Neural cell (in vitro differentiated cells): ENCODE results near the gene C1QTNF3. TPM values are rescaled to one million over a fixed set of nuclear protein-coding genes. Genes with fewer than 3 reads are reported as not detected.

Experiments used
- H2AFZ ChIP-seq: fragments of 200-600, 300-800 bp; sonication (generic), shearing (Covaris generic); 2 replicates; pipeline ENCODE4 v1.6.0; 2014; ENCODE audit warnings: low read depth, mild to moderate bottlenecking, antibody characterized with exemption, low read length, moderate library complexity
- H3F3A ChIP-seq: fragments of 200-600 bp; shearing (Covaris generic); 2 replicates; pipeline ENCODE4 v1.6.1; 2016; ENCODE audit warnings: mild to moderate bottlenecking, moderate library complexity, mixed read lengths, antibody characterized with exemption, low read length; ENCODE audit not compliant: insufficient read depth, poor library complexity, severe bottlenecking
- H3K27ac ChIP-seq: fragments of 200-600, 300-800 bp; sonication (generic), shearing (Covaris generic); 2 replicates; pipeline ENCODE4 v1.5.1; 2014; ENCODE audit warnings: mild to moderate bottlenecking, low read length, moderate library complexity
- H3K27me3 ChIP-seq: fragments of 300-800, 200-600 bp; sonication (generic), shearing (Covaris generic); 2 replicates; pipeline ENCODE4 v1.6.0; 2014; ENCODE audit warnings: mild to moderate bottlenecking, low read depth, low read length, moderate library complexity; ENCODE audit not compliant: insufficient read depth
- H3K36me3 ChIP-seq: fragments of 300-800, 200-600 bp; sonication (generic), shearing (Covaris generic); 2 replicates; pipeline ENCODE4 v1.5.1; 2014; ENCODE audit warnings: mild to moderate bottlenecking, antibody characterized with exemption, low read length, moderate library complexity; ENCODE audit not compliant: insufficient read depth
- H3K4me2 ChIP-seq: fragments of 300-800, 200-600 bp; sonication (generic), shearing (Covaris generic); 2 replicates; pipeline ENCODE4 v1.6.0; 2014; ENCODE audit warnings: mild to moderate bottlenecking, low read length
- H3K4me3 ChIP-seq: fragments of 300-800, 200-600 bp; sonication (generic), shearing (Covaris generic); 2 replicates; pipeline ENCODE4 v1.5.1; 2014; ENCODE audit warnings: mild to moderate bottlenecking, low read length, moderate library complexity
- H3K79me2 ChIP-seq: fragments of 200-600 bp; shearing (Covaris generic); replicated peaks from 2 replicates; pipeline ENCODE4 v1.6.0; 2014; ENCODE audit warnings: mild to moderate bottlenecking, low read length, moderate library complexity; ENCODE audit not compliant: insufficient read depth
- H3K9ac ChIP-seq: fragments of 300-800, 200-600 bp; sonication (generic), shearing (Covaris generic); 2 replicates; pipeline ENCODE4 v1.6.1; 2016; ENCODE audit warnings: mild to moderate bottlenecking, low read length, mixed read lengths
- H3K9me2 ChIP-seq: fragments of 200-600 bp; shearing (Covaris generic); 2 replicates; pipeline ENCODE4 v1.6.1; 2016; ENCODE audit warnings: mild to moderate bottlenecking, low read length, mixed read lengths; ENCODE audit not compliant: insufficient read depth
- H3K9me3 ChIP-seq: fragments of 200-600, 300-800 bp; sonication (generic), shearing (Covaris generic); 2 replicates; pipeline ENCODE4 v1.6.1; 2016; ENCODE audit warnings: mild to moderate bottlenecking, mixed run types, low read length, moderate library complexity, mixed read lengths
- H4K20me1 ChIP-seq: fragments of 200-600 bp; shearing (Covaris generic); 2 replicates; pipeline ENCODE4 v1.6.1; 2016; ENCODE audit warnings: mild to moderate bottlenecking, mixed run types; ENCODE audit not compliant: insufficient read depth
- EP300 ChIP-seq: fragments of 450-650 bp; conservative IDR thresholded peaks from 2 replicates; pipeline ENCODE4 v1.6.1; 2014; ENCODE audit warnings: antibody characterized with exemption, mild to moderate bottlenecking, moderate library complexity; ENCODE audit not compliant: poor library complexity, severe bottlenecking
- EZH2 ChIP-seq: fragments of 200-600, 300-800 bp; shearing (Covaris generic), sonication (generic); IDR thresholded peaks from 2 replicates; pipeline ENCODE4 v1.6.1; 2014; ENCODE audit warnings: antibody characterized with exemption, low read length, borderline replicate concordance, mild to moderate bottlenecking; ENCODE audit not compliant: insufficient read depth, poor library complexity, severe bottlenecking
- MXI1 ChIP-seq: fragments of 450-650 bp; conservative IDR thresholded peaks from 2 replicates; pipeline ENCODE4 v1.6.1; 2014; ENCODE audit warnings: antibody characterized with exemption, mild to moderate bottlenecking; ENCODE audit not compliant: poor library complexity, severe bottlenecking
- POLR2AphosphoS5 ChIP-seq: IDR thresholded peaks from 2 replicates; pipeline ENCODE4 v1.6.1; 2012
- RAD21 ChIP-seq: fragments of 450-650 bp; conservative IDR thresholded peaks from 2 replicates; pipeline ENCODE4 v1.6.1; 2014; ENCODE audit warnings: antibody characterized with exemption, mild to moderate bottlenecking, moderate library complexity
- SMC3 ChIP-seq: fragments of 450-650 bp; conservative IDR thresholded peaks from 2 replicates; pipeline ENCODE4 v1.6.1; 2014; ENCODE audit warnings: antibody characterized with exemption, mild to moderate bottlenecking, moderate library complexity; ENCODE audit not compliant: poor library complexity
- TAF1 ChIP-seq: IDR thresholded peaks from 2 replicates; pipeline ENCODE4 v1.6.1; 2012; ENCODE audit warnings: low read depth
- polyA plus RNA-seq: library from polyadenylated mRNA; depleted of rRNA; stranded (reverse); fragments of >200 nt; gene quantifications from 2 replicates; pipeline ENCODE4 v1.2.3, GENCODE V29; 2014
- TF ChIP-seq, protein P1 (sequence below): fragments of 450-650 bp; IDR thresholded peaks from 2 replicates; pipeline ENCODE4 v1.5.1; 2014; ENCODE audit warnings: antibody characterized with exemption, mild to moderate bottlenecking, moderate library complexity; ENCODE audit not compliant: poor library complexity, severe bottlenecking
- TF ChIP-seq, protein P2 (sequence below): IDR thresholded peaks from 2 replicates; pipeline ENCODE4 v1.6.1; 2012; ENCODE audit warnings: borderline replicate concordance

The C1QTNF3 gene
- polyA plus RNA-seq, 1 donor from 2014 or later, result 33.1 TPM

DNA sequence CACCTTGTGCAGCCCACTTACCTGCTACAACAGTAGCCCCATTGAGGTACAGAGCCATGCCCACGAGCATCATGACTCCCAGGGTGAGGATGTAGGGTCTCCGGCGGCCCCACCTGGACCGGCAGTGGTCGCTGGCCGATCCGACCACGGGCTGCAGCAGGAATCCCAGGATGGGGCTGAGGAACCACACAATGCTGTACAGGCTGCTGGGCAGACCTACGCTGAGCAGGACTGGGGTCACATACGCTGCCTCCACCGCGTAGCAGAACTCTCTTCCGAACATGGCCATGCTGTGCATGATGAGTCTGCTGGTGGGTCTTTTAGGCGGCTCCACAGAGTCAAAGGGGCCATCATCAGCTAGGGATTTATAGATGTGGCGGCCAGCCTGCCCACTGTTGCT lies 58.8 kb downstream of the C1QTNF3 start:
- no peaks in the 10 kb centered on the region for H3K27me3 ChIP-seq
- H3K27ac ChIP-seq, result no peak overlapping the region
- no peaks in the 10 kb centered on the region for H3K9me3 ChIP-seq
- peaks cover 15% of the 10 kb centered on the region for H3K36me3 ChIP-seq
- no peaks in the 10 kb centered on the region for H4K20me1 ChIP-seq
- TF ChIP-seq MXI1, result no peak
- TF ChIP-seq, protein P1, sequence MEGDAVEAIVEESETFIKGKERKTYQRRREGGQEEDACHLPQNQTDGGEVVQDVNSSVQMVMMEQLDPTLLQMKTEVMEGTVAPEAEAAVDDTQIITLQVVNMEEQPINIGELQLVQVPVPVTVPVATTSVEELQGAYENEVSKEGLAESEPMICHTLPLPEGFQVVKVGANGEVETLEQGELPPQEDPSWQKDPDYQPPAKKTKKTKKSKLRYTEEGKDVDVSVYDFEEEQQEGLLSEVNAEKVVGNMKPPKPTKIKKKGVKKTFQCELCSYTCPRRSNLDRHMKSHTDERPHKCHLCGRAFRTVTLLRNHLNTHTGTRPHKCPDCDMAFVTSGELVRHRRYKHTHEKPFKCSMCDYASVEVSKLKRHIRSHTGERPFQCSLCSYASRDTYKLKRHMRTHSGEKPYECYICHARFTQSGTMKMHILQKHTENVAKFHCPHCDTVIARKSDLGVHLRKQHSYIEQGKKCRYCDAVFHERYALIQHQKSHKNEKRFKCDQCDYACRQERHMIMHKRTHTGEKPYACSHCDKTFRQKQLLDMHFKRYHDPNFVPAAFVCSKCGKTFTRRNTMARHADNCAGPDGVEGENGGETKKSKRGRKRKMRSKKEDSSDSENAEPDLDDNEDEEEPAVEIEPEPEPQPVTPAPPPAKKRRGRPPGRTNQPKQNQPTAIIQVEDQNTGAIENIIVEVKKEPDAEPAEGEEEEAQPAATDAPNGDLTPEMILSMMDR, result no peak
- no peak for TF ChIP-seq SMC3
- no peak for TF ChIP-seq POLR2AphosphoS5
- no peak overlapping the region for H3K9ac ChIP-seq
- H3K4me2 ChIP-seq, result no peak overlapping the region
- H3K9me2 ChIP-seq, result no peaks in the 10 kb centered on the region
- no peaks in the 10 kb centered on the region for H3K79me2 ChIP-seq
- H2AFZ ChIP-seq, result no peak overlapping the region
- H3F3A ChIP-seq, result no peaks in the 10 kb centered on the region
- H3K4me3 ChIP-seq, result no peak overlapping the region

DNA sequence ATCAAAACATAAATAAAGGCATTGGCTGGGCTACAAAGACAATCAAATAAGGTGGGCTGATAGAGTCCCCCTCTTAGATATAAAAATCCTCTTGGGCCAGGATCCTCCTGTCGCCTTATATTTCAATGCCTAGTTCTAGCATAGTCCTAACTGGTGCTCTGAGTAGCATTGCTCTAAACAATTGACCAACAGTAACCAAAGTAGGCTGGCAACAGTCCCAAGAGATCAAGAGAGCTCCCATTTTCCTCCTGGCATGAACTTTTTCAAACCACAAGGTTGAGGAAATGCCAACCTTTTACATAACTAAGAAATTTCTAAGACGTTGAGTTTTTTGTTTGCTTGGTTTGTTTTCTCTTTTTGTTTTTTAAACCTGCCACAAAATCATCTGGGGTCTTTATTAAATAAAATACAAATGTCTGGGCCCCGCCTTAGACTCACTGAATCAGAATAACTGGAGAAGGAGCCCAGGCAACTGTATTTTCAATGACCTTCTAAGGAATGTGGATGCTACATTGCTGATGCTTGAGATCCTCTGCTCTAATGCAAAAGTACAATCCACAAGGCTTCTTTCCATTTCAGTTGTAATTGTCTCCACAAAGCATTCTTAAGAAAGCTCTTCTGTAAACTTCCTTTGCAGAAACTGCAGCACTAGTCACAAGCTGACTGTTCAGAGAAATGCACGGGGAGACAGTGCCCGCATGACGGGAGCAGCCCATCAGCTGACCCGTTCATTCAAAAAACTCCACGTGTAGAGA lies 61.4 kb downstream of the C1QTNF3 start:
- Histone ChIP-seq H3K27ac (no peak overlapping the region), H3K9me3 (no peaks in the 10 kb centered on the region)

More for the DNA sequence above, 61.4 kb downstream of the C1QTNF3 start:
- H3K36me3 ChIP-seq, result peaks cover 11% of the 10 kb centered on the region
- no peaks in the 10 kb centered on the region for H3K9me2 ChIP-seq
- TF ChIP-seq TAF1, result no peak
- no peak for TF ChIP-seq SMC3
- TF ChIP-seq, protein P2, sequence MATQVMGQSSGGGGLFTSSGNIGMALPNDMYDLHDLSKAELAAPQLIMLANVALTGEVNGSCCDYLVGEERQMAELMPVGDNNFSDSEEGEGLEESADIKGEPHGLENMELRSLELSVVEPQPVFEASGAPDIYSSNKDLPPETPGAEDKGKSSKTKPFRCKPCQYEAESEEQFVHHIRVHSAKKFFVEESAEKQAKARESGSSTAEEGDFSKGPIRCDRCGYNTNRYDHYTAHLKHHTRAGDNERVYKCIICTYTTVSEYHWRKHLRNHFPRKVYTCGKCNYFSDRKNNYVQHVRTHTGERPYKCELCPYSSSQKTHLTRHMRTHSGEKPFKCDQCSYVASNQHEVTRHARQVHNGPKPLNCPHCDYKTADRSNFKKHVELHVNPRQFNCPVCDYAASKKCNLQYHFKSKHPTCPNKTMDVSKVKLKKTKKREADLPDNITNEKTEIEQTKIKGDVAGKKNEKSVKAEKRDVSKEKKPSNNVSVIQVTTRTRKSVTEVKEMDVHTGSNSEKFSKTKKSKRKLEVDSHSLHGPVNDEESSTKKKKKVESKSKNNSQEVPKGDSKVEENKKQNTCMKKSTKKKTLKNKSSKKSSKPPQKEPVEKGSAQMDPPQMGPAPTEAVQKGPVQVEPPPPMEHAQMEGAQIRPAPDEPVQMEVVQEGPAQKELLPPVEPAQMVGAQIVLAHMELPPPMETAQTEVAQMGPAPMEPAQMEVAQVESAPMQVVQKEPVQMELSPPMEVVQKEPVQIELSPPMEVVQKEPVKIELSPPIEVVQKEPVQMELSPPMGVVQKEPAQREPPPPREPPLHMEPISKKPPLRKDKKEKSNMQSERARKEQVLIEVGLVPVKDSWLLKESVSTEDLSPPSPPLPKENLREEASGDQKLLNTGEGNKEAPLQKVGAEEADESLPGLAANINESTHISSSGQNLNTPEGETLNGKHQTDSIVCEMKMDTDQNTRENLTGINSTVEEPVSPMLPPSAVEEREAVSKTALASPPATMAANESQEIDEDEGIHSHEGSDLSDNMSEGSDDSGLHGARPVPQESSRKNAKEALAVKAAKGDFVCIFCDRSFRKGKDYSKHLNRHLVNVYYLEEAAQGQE, result no peak
- TF ChIP-seq EP300, result no peak
- TF ChIP-seq POLR2AphosphoS5, result no peak
- no peak for TF ChIP-seq EZH2
- TF ChIP-seq MXI1, result no peak
- TF ChIP-seq RAD21, result no peak
- TF ChIP-seq, protein P1, result no peak
- H3K9ac ChIP-seq, result no peak overlapping the region
- H3K4me3 ChIP-seq, result no peak overlapping the region
- no peaks in the 10 kb centered on the region for H3K79me2 ChIP-seq
- H2AFZ ChIP-seq, result no peak overlapping the region
- no peak overlapping the region for H3K4me2 ChIP-seq
- no peaks in the 10 kb centered on the region for H3K27me3 ChIP-seq
- no peaks in the 10 kb centered on the region for H4K20me1 ChIP-seq
- no peaks in the 10 kb centered on the region for H3F3A ChIP-seq
